Measurements from ENCODE around the gene ARRDC1.
A peak's percentile ranks its signal among the peaks of the same experiment; 100 is the strongest.

Gene ARRDC1

DNA sequence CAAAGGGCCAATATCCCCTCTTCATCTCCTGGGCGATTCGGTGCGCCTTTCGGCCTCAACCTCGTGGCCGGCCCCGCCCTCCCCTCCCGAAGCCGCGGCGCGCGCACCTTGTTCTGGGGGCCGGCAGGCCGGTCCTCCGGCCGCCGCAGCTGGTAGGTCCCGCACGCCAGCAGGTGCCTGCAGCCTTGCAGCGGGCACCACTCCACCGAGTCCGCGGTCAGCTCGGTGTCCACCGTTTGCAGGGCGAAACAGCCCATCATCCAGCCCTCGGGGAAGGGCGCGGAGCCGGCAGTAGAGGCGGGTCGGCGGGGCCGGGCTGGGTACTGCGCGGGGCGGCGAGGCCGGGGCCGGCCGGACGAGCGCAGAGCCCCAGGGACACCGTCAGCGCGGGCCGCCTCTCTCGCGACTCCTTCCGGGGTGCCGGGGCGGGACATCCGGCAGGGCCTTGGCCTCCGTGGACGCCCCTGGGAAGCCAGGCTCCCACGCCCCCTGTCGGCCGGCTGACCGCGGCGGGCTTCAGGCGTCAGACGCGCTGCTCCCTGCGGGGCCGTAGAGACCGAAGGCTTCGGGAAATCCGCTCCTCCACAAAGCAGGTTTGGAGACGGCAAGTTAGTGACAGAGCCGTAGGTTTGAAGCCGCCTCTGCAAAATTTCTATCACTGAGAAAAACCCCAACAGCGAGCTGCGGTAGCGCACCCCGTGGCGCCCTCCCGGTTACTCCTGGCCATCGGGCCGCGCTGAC lies 26.8 kb upstream of the ARRDC1 start, which contains the start of gene DPH7 (continued):
- TF ChIP-seq, protein P1, sequence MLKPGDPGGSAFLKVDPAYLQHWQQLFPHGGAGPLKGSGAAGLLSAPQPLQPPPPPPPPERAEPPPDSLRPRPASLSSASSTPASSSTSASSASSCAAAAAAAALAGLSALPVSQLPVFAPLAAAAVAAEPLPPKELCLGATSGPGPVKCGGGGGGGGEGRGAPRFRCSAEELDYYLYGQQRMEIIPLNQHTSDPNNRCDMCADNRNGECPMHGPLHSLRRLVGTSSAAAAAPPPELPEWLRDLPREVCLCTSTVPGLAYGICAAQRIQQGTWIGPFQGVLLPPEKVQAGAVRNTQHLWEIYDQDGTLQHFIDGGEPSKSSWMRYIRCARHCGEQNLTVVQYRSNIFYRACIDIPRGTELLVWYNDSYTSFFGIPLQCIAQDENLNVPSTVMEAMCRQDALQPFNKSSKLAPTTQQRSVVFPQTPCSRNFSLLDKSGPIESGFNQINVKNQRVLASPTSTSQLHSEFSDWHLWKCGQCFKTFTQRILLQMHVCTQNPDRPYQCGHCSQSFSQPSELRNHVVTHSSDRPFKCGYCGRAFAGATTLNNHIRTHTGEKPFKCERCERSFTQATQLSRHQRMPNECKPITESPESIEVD (tag by site-specific recombination; IDR thresholded peaks at IDR 0.05) = no peak
- no peak for TF ChIP-seq ZNF140 (tag by site-specific recombination; IDR thresholded peaks at IDR 0.05)
- TF ChIP-seq ZNF560 (tag by site-specific recombination; IDR thresholded peaks at IDR 0.05; ENCODE audit: borderline replicate concordance) = no peak
- no peak for TF ChIP-seq SETDB1 (IDR thresholded peaks at IDR 0.05; ENCODE audit: insufficient read length, low read length)
- TF ChIP-seq, protein P2, sequence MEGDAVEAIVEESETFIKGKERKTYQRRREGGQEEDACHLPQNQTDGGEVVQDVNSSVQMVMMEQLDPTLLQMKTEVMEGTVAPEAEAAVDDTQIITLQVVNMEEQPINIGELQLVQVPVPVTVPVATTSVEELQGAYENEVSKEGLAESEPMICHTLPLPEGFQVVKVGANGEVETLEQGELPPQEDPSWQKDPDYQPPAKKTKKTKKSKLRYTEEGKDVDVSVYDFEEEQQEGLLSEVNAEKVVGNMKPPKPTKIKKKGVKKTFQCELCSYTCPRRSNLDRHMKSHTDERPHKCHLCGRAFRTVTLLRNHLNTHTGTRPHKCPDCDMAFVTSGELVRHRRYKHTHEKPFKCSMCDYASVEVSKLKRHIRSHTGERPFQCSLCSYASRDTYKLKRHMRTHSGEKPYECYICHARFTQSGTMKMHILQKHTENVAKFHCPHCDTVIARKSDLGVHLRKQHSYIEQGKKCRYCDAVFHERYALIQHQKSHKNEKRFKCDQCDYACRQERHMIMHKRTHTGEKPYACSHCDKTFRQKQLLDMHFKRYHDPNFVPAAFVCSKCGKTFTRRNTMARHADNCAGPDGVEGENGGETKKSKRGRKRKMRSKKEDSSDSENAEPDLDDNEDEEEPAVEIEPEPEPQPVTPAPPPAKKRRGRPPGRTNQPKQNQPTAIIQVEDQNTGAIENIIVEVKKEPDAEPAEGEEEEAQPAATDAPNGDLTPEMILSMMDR (tag by site-specific recombination; IDR thresholded peaks at IDR 0.05) = peak; percentile 97
- no peak for TF ChIP-seq RBAK (tag by site-specific recombination; IDR thresholded peaks at IDR 0.05)
- no peak; the same call in 1 of the 2 replicates for TF ChIP-seq WT1 (tag by site-specific recombination; IDR thresholded peaks at IDR 0.05)
- TF ChIP-seq ZNF302 (tag by site-specific recombination; IDR thresholded peaks at IDR 0.05; ENCODE audit: low read depth) = no peak
- no peak for TF ChIP-seq ZNF664 (tag by site-specific recombination; IDR thresholded peaks at IDR 0.05)
- TF ChIP-seq ZNF658 (tag by site-specific recombination; IDR thresholded peaks at IDR 0.05) = no peak
- TF ChIP-seq, protein P3, sequence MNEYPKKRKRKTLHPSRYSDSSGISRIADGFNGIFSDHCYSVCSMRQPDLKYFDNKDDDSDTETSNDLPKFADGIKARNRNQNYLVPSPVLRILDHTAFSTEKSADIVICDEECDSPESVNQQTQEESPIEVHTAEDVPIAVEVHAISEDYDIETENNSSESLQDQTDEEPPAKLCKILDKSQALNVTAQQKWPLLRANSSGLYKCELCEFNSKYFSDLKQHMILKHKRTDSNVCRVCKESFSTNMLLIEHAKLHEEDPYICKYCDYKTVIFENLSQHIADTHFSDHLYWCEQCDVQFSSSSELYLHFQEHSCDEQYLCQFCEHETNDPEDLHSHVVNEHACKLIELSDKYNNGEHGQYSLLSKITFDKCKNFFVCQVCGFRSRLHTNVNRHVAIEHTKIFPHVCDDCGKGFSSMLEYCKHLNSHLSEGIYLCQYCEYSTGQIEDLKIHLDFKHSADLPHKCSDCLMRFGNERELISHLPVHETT (tag by site-specific recombination; IDR thresholded peaks at IDR 0.05) = peak; percentile 18; the same call in 1 of the 2 replicates
- TF ChIP-seq, protein P4, sequence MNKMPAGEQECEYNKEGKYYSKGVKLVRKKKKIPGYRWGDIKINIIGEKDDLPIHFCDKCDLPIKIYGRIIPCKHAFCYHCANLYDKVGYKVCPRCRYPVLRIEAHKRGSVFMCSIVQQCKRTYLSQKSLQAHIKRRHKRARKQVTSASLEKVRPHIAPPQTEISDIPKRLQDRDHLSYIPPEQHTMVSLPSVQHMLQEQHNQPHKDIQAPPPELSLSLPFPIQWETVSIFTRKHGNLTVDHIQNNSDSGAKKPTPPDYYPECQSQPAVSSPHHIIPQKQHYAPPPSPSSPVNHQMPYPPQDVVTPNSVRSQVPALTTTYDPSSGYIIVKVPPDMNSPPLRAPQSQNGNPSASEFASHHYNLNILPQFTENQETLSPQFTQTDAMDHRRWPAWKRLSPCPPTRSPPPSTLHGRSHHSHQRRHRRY (tag by site-specific recombination; IDR thresholded peaks at IDR 0.05) = no peak
- no peak; the same call in 1 of the 2 replicates for TF ChIP-seq ZFHX2 (tag by site-specific recombination; conservative IDR thresholded peaks at IDR 0.05)
- TF ChIP-seq, protein P5, sequence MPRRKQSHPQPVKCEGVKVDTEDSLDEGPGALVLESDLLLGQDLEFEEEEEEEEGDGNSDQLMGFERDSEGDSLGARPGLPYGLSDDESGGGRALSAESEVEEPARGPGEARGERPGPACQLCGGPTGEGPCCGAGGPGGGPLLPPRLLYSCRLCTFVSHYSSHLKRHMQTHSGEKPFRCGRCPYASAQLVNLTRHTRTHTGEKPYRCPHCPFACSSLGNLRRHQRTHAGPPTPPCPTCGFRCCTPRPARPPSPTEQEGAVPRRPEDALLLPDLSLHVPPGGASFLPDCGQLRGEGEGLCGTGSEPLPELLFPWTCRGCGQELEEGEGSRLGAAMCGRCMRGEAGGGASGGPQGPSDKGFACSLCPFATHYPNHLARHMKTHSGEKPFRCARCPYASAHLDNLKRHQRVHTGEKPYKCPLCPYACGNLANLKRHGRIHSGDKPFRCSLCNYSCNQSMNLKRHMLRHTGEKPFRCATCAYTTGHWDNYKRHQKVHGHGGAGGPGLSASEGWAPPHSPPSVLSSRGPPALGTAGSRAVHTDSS (tag by site-specific recombination; IDR thresholded peaks at IDR 0.05) = no peak
- TF ChIP-seq, protein P6, sequence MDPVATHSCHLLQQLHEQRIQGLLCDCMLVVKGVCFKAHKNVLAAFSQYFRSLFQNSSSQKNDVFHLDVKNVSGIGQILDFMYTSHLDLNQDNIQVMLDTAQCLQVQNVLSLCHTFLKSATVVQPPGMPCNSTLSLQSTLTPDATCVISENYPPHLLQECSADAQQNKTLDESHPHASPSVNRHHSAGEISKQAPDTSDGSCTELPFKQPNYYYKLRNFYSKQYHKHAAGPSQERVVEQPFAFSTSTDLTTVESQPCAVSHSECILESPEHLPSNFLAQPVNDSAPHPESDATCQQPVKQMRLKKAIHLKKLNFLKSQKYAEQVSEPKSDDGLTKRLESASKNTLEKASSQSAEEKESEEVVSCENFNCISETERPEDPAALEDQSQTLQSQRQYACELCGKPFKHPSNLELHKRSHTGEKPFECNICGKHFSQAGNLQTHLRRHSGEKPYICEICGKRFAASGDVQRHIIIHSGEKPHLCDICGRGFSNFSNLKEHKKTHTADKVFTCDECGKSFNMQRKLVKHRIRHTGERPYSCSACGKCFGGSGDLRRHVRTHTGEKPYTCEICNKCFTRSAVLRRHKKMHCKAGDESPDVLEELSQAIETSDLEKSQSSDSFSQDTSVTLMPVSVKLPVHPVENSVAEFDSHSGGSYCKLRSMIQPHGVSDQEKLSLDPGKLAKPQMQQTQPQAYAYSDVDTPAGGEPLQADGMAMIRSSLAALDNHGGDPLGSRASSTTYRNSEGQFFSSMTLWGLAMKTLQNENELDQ (tag by site-specific recombination; IDR thresholded peaks at IDR 0.05; ENCODE audit: low read depth) = no peak
- no peak for TF ChIP-seq ZNF169 (tag by site-specific recombination; IDR thresholded peaks at IDR 0.05)
- no peak for TF ChIP-seq ZNF747 (tag by site-specific recombination; IDR thresholded peaks at IDR 0.05)
- TF ChIP-seq ZNF791 (tag by site-specific recombination; IDR thresholded peaks at IDR 0.05) = no peak
- no peak for TF ChIP-seq ZNF530 (tag by site-specific recombination; IDR thresholded peaks at IDR 0.05; ENCODE audit: low read depth)
- TF ChIP-seq ZNF391 (tag by site-specific recombination; IDR thresholded peaks at IDR 0.05; ENCODE audit: borderline replicate concordance, low read depth) = peak; percentile 79; the same call in 1 of the 2 replicates
- 0 out of 2 replicates have a peak, but pooled peaks have one; percentile 20 for TF ChIP-seq BCL11A (tag by site-specific recombination; IDR thresholded peaks at IDR 0.05; ENCODE audit: low read depth)
- TF ChIP-seq, protein P7, sequence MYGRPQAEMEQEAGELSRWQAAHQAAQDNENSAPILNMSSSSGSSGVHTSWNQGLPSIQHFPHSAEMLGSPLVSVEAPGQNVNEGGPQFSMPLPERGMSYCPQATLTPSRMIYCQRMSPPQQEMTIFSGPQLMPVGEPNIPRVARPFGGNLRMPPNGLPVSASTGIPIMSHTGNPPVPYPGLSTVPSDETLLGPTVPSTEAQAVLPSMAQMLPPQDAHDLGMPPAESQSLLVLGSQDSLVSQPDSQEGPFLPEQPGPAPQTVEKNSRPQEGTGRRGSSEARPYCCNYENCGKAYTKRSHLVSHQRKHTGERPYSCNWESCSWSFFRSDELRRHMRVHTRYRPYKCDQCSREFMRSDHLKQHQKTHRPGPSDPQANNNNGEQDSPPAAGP (tag by site-specific recombination; IDR thresholded peaks at IDR 0.05) = peak; percentile 50; the same call in 1 of the 2 replicates
- no peak; the same call in 1 of the 2 replicates for TF ChIP-seq ZNF610 (tag by site-specific recombination; IDR thresholded peaks at IDR 0.05; ENCODE audit: borderline replicate concordance)
- TF ChIP-seq KLF10 (tag by site-specific recombination; IDR thresholded peaks at IDR 0.05) = peak; percentile 86
- TF ChIP-seq ZNF114 (tag by site-specific recombination; IDR thresholded peaks at IDR 0.05) = no peak
- TF ChIP-seq ZNF48 (tag by site-specific recombination; IDR thresholded peaks at IDR 0.05) = no peak
- TF ChIP-seq KLF8 (tag by site-specific recombination; IDR thresholded peaks at IDR 0.05) = peak; percentile 87
